ENCODE measurements around the gene P2RX2. TPM values are rescaled to one million over a fixed set of nuclear protein-coding genes. Genes with fewer than 3 reads are reported as not detected.

The P2RX2 gene
- total RNA-seq, 1 donor from 2014 or later, result not detected

- Histone ChIP-seq H3F3A (ENCODE audit: low read depth) (peaks cover 16% of the 10 kb centered on the region), H4K20me1 (ENCODE audit: low read depth) (peaks cover 75% of the 10 kb centered on the region), H3K27me3 (peaks cover 38% of the 10 kb centered on the region), H3K79me2 (ENCODE audit: low read depth) (no peaks in the 10 kb centered on the region), H3K9ac (no peak overlapping the region), H3K36me3 (no peaks in the 10 kb centered on the region), H3K4me1 (peaks cover 11% of the 10 kb centered on the region), H2AFZ (replicated peaks) (no peak overlapping the region), H3K27ac (no peak overlapping the region), H3K9me3 (ENCODE audit: low read depth) (no peaks in the 10 kb centered on the region), H3K4me3 (no peak overlapping the region), H3K4me2 (no peak overlapping the region)
- TF ChIP-seq EZH2phosphoT487 (IDR thresholded peaks at IDR 0.05) (no peak), EZH2 (IDR thresholded peaks at IDR 0.05) (no peak), CTCF (IDR thresholded peaks at IDR 0.05) (no peak)
- Mint-ChIP-seq H3K4me3 (no peak overlapping the region), H3K4me1 (peaks cover 2% of the 10 kb centered on the region), H3K27ac (no peak overlapping the region), H3K27me3 (ENCODE audit: insufficient read depth, low read depth) (peaks cover 16% of the 10 kb centered on the region), H3K36me3 (peaks cover 8% of the 10 kb centered on the region), H3K9me3 (no peaks in the 10 kb centered on the region)
- no peak for DNase-seq (ENCODE audit: low spot score)
Measured at GRCh38 chr12:132578826-132579225, 39.8 kb upstream of the P2RX2 start.

DNA sequence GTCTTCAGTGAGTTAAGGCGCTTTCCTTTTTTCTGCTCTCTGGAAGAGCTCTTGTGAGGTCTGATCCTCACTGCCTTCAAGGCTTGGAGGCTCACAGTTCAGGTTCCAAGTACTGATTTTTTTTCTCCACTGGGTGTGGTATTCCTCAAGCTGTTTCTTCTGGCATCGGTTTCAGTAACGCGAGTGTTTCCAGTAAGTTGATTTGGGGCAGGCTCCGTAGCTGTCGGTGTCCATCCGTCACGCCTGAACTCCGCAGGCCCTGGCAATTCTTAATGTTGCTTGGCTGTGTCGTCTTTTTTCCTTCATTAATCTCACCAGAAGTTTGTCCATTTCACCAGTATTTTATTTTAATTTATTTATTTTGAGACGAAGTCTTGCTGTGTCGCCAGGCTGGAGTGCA is 38.8 kb upstream of the P2RX2 start:
- H3K27ac ChIP-seq, result no peak overlapping the region
- H3K36me3 ChIP-seq, result no peaks in the 10 kb centered on the region
- peaks cover 76% of the 10 kb centered on the region for H4K20me1 ChIP-seq (ENCODE audit: low read depth)
- H3F3A ChIP-seq (ENCODE audit: low read depth), result peaks cover 24% of the 10 kb centered on the region
- H3K9me3 Mint-ChIP-seq, result no peaks in the 10 kb centered on the region
- no peak overlapping the region for H3K27ac Mint-ChIP-seq
- H3K4me3 ChIP-seq, result no peak overlapping the region
- H3K4me3 Mint-ChIP-seq, result no peak overlapping the region
- no peak overlapping the region for H3K4me2 ChIP-seq
- peaks cover 4% of the 10 kb centered on the region for H3K4me1 Mint-ChIP-seq
- H3K27me3 ChIP-seq, result peaks cover 47% of the 10 kb centered on the region
- TF ChIP-seq EZH2 (IDR thresholded peaks at IDR 0.05), result no peak
- TF ChIP-seq EZH2phosphoT487 (IDR thresholded peaks at IDR 0.05), result no peak
- TF ChIP-seq CTCF (IDR thresholded peaks at IDR 0.05), result no peak
- no peaks in the 10 kb centered on the region for H3K79me2 ChIP-seq (ENCODE audit: low read depth)
- H2AFZ ChIP-seq (replicated peaks), result no peak overlapping the region
- no peaks in the 10 kb centered on the region for H3K9me3 ChIP-seq (ENCODE audit: low read depth)
- DNase-seq (ENCODE audit: low spot score), result no peak
- H3K9ac ChIP-seq, result no peak overlapping the region
- peaks cover 15% of the 10 kb centered on the region for H3K4me1 ChIP-seq
- H3K36me3 Mint-ChIP-seq, result peaks cover 10% of the 10 kb centered on the region
- H3K27me3 Mint-ChIP-seq (ENCODE audit: insufficient read depth, low read depth), result peaks cover 23% of the 10 kb centered on the region

DNA sequence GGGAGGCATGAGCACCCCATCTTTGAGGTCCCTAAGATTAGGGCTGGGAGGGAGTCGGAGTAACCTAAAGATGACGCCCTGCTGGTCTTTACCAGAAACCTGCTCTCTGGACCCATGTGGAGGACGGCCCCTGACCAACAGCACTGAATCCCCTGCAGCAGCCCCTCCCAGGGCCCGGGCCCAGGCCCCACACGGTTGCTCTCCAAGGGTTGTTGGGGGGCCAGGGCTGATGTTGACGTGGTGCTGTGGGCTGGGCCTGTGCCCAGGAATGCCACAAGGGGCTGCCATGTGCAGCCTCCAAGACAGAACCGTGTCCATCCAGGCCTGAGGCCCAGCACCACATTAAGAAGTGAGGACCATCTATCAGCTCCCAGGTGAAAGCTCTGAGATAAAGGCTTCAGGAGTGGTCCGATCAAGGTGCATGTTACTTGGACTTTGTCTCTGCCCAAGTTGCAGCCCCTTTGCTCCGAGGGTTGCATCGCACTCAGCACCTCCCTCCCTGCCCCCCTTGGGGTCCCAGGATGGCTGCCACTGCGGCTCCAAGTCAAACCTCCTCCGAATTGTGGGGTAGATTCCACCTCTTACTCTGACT is 37.8 kb upstream of the P2RX2 start:
- Histone ChIP-seq H3K4me1 (peaks cover 15% of the 10 kb centered on the region), H3K9me3 (ENCODE audit: low read depth) (no peaks in the 10 kb centered on the region), H3K9ac (no peak overlapping the region), H4K20me1 (ENCODE audit: low read depth) (peaks cover 80% of the 10 kb centered on the region), H3F3A (ENCODE audit: low read depth) (peaks cover 27% of the 10 kb centered on the region), H3K79me2 (ENCODE audit: low read depth) (no peaks in the 10 kb centered on the region), H3K4me3 (no peak overlapping the region), H3K4me2 (no peak overlapping the region), H3K27ac (no peak overlapping the region), H3K27me3 (peaks cover 57% of the 10 kb centered on the region), H3K36me3 (no peaks in the 10 kb centered on the region), H2AFZ (replicated peaks) (no peak overlapping the region)
- DNase-seq (ENCODE audit: low spot score), result no peak
- no peaks in the 10 kb centered on the region for H3K9me3 Mint-ChIP-seq
- no peak overlapping the region for H3K4me3 Mint-ChIP-seq
- peaks cover 4% of the 10 kb centered on the region for H3K4me1 Mint-ChIP-seq
- TF ChIP-seq CTCF (IDR thresholded peaks at IDR 0.05) (no peak), EZH2phosphoT487 (IDR thresholded peaks at IDR 0.05) (no peak), EZH2 (IDR thresholded peaks at IDR 0.05) (no peak)
- H3K27ac Mint-ChIP-seq, result no peak overlapping the region
- H3K36me3 Mint-ChIP-seq, result peaks cover 10% of the 10 kb centered on the region
- H3K27me3 Mint-ChIP-seq (ENCODE audit: insufficient read depth, low read depth), result peaks cover 23% of the 10 kb centered on the region

Measured in neural progenitor cell (in vitro differentiated cells).